K562 (cell line): Measurements from ENCODE around the gene DARS2. TPM values are rescaled to one million over a fixed set of nuclear protein-coding genes. Genes with fewer than 3 reads are reported as not detected.
A peak's percentile ranks its signal among the peaks of the same experiment; 100 is the strongest.
"Not testable (repeated sequence)": the region's sequence is repeated elsewhere in the genome, so short reads cannot be mapped to it uniquely, and the experiment has no call there.

ENCODE experiments used
- E2F1 ChIP-seq: sonication (generic); formaldehyde crosslinking; IDR thresholded peaks from 2 replicates; pipeline ENCODE4 v1.8.1; 2023; ENCODE audit warnings: mild to moderate bottlenecking, missing genetic modification reagents, moderate library complexity
- E2F8 ChIP-seq: fragments of 450-650 bp; IDR thresholded peaks from 2 replicates; pipeline ENCODE4 v1.7.1; 2018; ENCODE audit warnings: mild to moderate bottlenecking, low read depth; ENCODE audit not compliant: partially characterized antibody
- ERF ChIP-seq: fragments of 450-650 bp; formaldehyde crosslinking; IDR thresholded peaks from 2 replicates; pipeline ENCODE4 v1.4.0; 2020; ENCODE audit warnings: mild to moderate bottlenecking, mixed read lengths
- HDAC6 ChIP-seq: IDR thresholded peaks from 2 replicates; pipeline ENCODE4 v1.6.1; 2012; ENCODE audit warnings: low read depth, mild to moderate bottlenecking, control low read depth, inconsistent platforms, low read length, moderate library complexity
- HNRNPUL1 ChIP-seq: fragments of 200-400 bp; formaldehyde crosslinking; IDR thresholded peaks from 2 replicates; pipeline ENCODE4 v1.6.1; 2017; ENCODE audit warnings: low read length
- MBD2 ChIP-seq: sonication (generic); IDR thresholded peaks from 2 replicates; pipeline ENCODE4 v1.6.1; 2016; ENCODE audit warnings: low read depth, borderline replicate concordance
- NR2C2 ChIP-seq, 2 experiments: fragments of 200-800 bp in 1 of 2; sonication (Bioruptor generic) in 1 of 2; sonication (generic) in 1 of 2; formaldehyde crosslinking in 1 of 2; IDR thresholded peaks; 2 replicates each; pipeline versions ENCODE4 v1.6.1 to v1.8.0; 2016 to 2022; ENCODE audit warnings: mild to moderate bottlenecking in 1 of 2, missing compliant biosample characterization in 1 of 2, missing genetic modification characterization in 1 of 2, missing genetic modification reagents in 1 of 2
- POLR2A ChIP-seq: fragments of 450-650 bp; conservative IDR thresholded peaks from 2 replicates; pipeline ENCODE4 v1.6.1; 2016
- POLR2AphosphoS5 ChIP-seq: IDR thresholded peaks from 2 replicates; pipeline ENCODE4 v1.6.1; 2011; ENCODE audit warnings: mild to moderate bottlenecking, low read depth, low read length, moderate library complexity; ENCODE audit not compliant: control insufficient read depth, insufficient read depth
- POLR2G ChIP-seq: fragments of 200-400 bp; formaldehyde crosslinking; IDR thresholded peaks from 2 replicates; pipeline ENCODE4 v1.6.1; 2017; ENCODE audit warnings: low read depth, mild to moderate bottlenecking, antibody characterized with exemption, low read length, moderate library complexity
- RNF219 ChIP-seq: fragments of 250-450 bp; sonication (Bioruptor Pico); IDR thresholded peaks from 2 replicates; pipeline ENCODE4 v1.5.0; 2022; ENCODE audit warnings: mild to moderate bottlenecking
- SIN3A ChIP-seq, 2 experiments: fragments of 150-350 bp in 1 of 2; IDR thresholded peaks; 2 replicates each; pipeline ENCODE4 v1.6.1; 2011 to 2016; ENCODE audit warnings: borderline replicate concordance in 2 of 2, low read depth in 2 of 2, low read length in 2 of 2, mild to moderate bottlenecking in 2 of 2, moderate library complexity in 2 of 2; ENCODE audit not compliant: control insufficient read depth in 1 of 2
- ZBTB26 ChIP-seq: fragments of 450-650 bp; formaldehyde crosslinking; IDR thresholded peaks from 2 replicates; pipeline ENCODE4 v1.4.0; 2022; ENCODE audit warnings: missing genetic modification characterization
- ZNF445 ChIP-seq: fragments of 250-450 bp; sonication (Bioruptor Pico); IDR thresholded peaks from 2 replicates; pipeline ENCODE4 v1.4.0; 2020; ENCODE audit warnings: low read depth, mild to moderate bottlenecking, moderate library complexity
- ZNF551 ChIP-seq: fragments of 250-450 bp; sonication (Bioruptor Pico); IDR thresholded peaks from 2 replicates; pipeline ENCODE4 v1.5.0; 2021; ENCODE audit warnings: mild to moderate bottlenecking, moderate library complexity
- ZNF57 ChIP-seq: fragments of 450-650 bp; formaldehyde crosslinking; IDR thresholded peaks from 2 replicates; pipeline ENCODE4 v1.4.0; 2020; ENCODE audit warnings: mild to moderate bottlenecking, moderate library complexity
- ZNF717 ChIP-seq: fragments of 250-450 bp; sonication (Bioruptor Pico); IDR thresholded peaks from 2 replicates; pipeline ENCODE4 v1.5.0; 2021
- ZNF77 ChIP-seq: fragments of 250-450 bp; sonication (Bioruptor Pico); IDR thresholded peaks from 2 replicates; pipeline ENCODE4 v1.5.0; 2020
- polyA plus RNA-seq, 8 experiments: library from polyadenylated mRNA; depleted of rRNA in 4 of 8; stranded (reverse) in 5 of 8; unstranded in 3 of 8; fragments of >200 nt; fragmentation: Nextera tagmentation in 2 of 8; fragmentation: Illumina TruSeq in 1 of 8; extraction: Ambion mirVana in 2 of 8; extraction: Trizol in 1 of 8; gene quantifications; 2 replicates each; pipeline versions ENCODE4 v1.2.1 to v1.2.3, GENCODE V29; 2011 to 2014; ENCODE audit warnings: inconsistent platforms in 1 of 8, missing spikeins in 1 of 8
- total RNA-seq, 7 experiments: library from RNA; depleted of rRNA in 6 of 7; stranded (reverse); fragments of >200 nt in 6 of 7; fragmentation: Illumina TruSeq in 2 of 7; extraction: Trizol in 2 of 7; gene quantifications; 2 replicates each; pipeline versions ENCODE4 v1.2.1 to v1.2.3, GENCODE V29; 2011 to 2021; ENCODE audit warnings: low replicate concordance in 1 of 7

The DARS2 gene
- total and polyA plus RNA-seq, 9 of the 15 experiments (the other 6 are each of a cell fraction or from before 2014, with no cell fraction given) = 36.4 to 96.7 (median 68.6) TPM

GRCh38 chr1:173862146-173862768 is 37.8 kb downstream of the DARS2 start (continued):
- peak; percentile 46; the same call in 1 of the 2 replicates for TF ChIP-seq POLR2G
- TF ChIP-seq E2F8 = peak; percentile 72
- TF ChIP-seq HDAC6 = 0 out of 2 replicates have a peak, but pooled peaks have one; percentile 16
- TF ChIP-seq ZNF445 (CRISPR knock-in tag) = peak; percentile 54
- TF ChIP-seq ZNF717 (CRISPR knock-in tag) = peak; percentile 12; the same call in 1 of the 2 replicates
- TF ChIP-seq ZBTB26 (CRISPR knock-in tag) = 0 out of 2 replicates have a peak, but pooled peaks have one; percentile 40
- peak; percentile 85 for TF ChIP-seq POLR2A
- TF ChIP-seq ZNF57 (CRISPR knock-in tag) = 0 out of 2 replicates have a peak, but pooled peaks have one; percentile 66
- TF ChIP-seq ERF (CRISPR knock-in tag) = peak; percentile 71; the same call in 1 of the 2 replicates
- TF ChIP-seq SIN3A (IDR thresholded peaks at IDR 0.05; ENCODE audit: borderline replicate concordance in 2 of 2, control insufficient read depth in 1 of 2, low read depth in 2 of 2, low read length in 2 of 2) = 0 out of 4 replicates have a peak, but pooled peaks of 1 of the 2 experiments have one; percentile 55
- peak; percentile 68 for TF ChIP-seq POLR2AphosphoS5
- peak; percentile 24; the same call in 1 of the 2 replicates for TF ChIP-seq E2F1 (CRISPR knock-in tag)
- TF ChIP-seq HNRNPUL1 = peak; percentile 75; the same call in 1 of the 2 replicates
- 0 out of 2 replicates have a peak, but pooled peaks have one; percentile 7 for TF ChIP-seq RNF219 (CRISPR knock-in tag)
- 0 out of 2 replicates have a peak, but pooled peaks have one; percentile 20 for TF ChIP-seq NR2C2 (CRISPR knock-in tag; IDR thresholded peaks at IDR 0.05)
- TF ChIP-seq NR2C2 (tag; IDR thresholded peaks at IDR 0.05) = not testable (repeated sequence)
- TF ChIP-seq MBD2 = 0 out of 2 replicates have a peak, but pooled peaks have one; percentile 13
- peak; percentile 69; the same call in 1 of the 2 replicates for TF ChIP-seq ZNF77 (CRISPR knock-in tag)
- TF ChIP-seq ZNF551 (CRISPR knock-in tag) = 0 out of 2 replicates have a peak, but pooled peaks have one; percentile 38
